GM23338 (cell line): ENCODE data around the gene ASL. TPM values are rescaled to one million over a fixed set of nuclear protein-coding genes. Genes with fewer than 3 reads are reported as not detected.

Experiments used
- ATAC-seq: fragments of 200-7000 bp; cut with Tn5 transposase; 3 replicates; pipeline ENCODE4 v1.9.1; 2020
- DNase-seq: peaks from one replicate; pipeline ENCODE4 v3.0.0-alpha.2; 2015; ENCODE audit warnings: low spot score
- H2AFZ ChIP-seq: fragments of 200-600 bp; sonication (generic); 2 replicates; pipeline ENCODE4 v1.8.0; 2016; ENCODE audit warnings: antibody characterized with exemption, mild to moderate bottlenecking, moderate library complexity
- H3F3A ChIP-seq: fragments of 200-600 bp; sonication (generic); replicated peaks from 2 replicates; pipeline ENCODE4 v1.8.0; 2017; ENCODE audit warnings: antibody characterized with exemption, mixed run types, low read depth
- H3K27ac ChIP-seq: fragments of 200-600 bp; sonication (generic); 2 replicates; pipeline ENCODE4 v1.6.1; 2016; ENCODE audit warnings: low read depth
- H3K27me3 ChIP-seq: fragments of 200-600 bp; sonication (generic); 2 replicates; pipeline ENCODE4 v1.8.0; 2016; ENCODE audit warnings: mild to moderate bottlenecking, mixed run types, moderate library complexity; ENCODE audit not compliant: insufficient read depth
- H3K36me3 ChIP-seq: fragments of 200-600 bp; sonication (generic); 2 replicates; pipeline ENCODE4 v1.8.0; 2016; ENCODE audit warnings: mild to moderate bottlenecking; ENCODE audit not compliant: insufficient read depth
- H3K4me1 ChIP-seq: fragments of 200-600 bp; sonication (generic); 2 replicates; pipeline ENCODE4 v1.8.0; 2016; ENCODE audit warnings: mild to moderate bottlenecking, moderate library complexity; ENCODE audit not compliant: insufficient read depth
- H3K4me2 ChIP-seq: fragments of 200-600 bp; sonication (generic); 2 replicates; pipeline ENCODE4 v1.7.1; 2017; ENCODE audit warnings: mixed run types
- H3K4me3 ChIP-seq: fragments of 200-600 bp; sonication (generic); 2 replicates; pipeline ENCODE4 v1.6.1; 2016; ENCODE audit warnings: mixed run types
- H3K79me2 ChIP-seq: fragments of 200-600 bp; sonication (generic); replicated peaks from 2 replicates; pipeline ENCODE4 v1.8.0; 2017; ENCODE audit warnings: mild to moderate bottlenecking; ENCODE audit not compliant: insufficient read depth
- H3K9me2 ChIP-seq: fragments of 200-600 bp; sonication (generic); 2 replicates; pipeline ENCODE4 v1.8.0; 2017; ENCODE audit not compliant: insufficient read depth
- H4K20me1 ChIP-seq: fragments of 200-600 bp; sonication (generic); replicated peaks from 2 replicates; pipeline ENCODE4 v1.8.0; 2017; ENCODE audit warnings: mild to moderate bottlenecking; ENCODE audit not compliant: insufficient read depth
- H3K27ac Mint-ChIP-seq: 2 replicates; pipeline ENCODE4 v1.8.0; 2020; ENCODE audit warnings: inconsistent platforms, mild to moderate bottlenecking, moderate library complexity, mixed read lengths
- H3K27me3 Mint-ChIP-seq: 3 replicates; pipeline ENCODE4 v1.8.0; 2022; ENCODE audit warnings: low read depth, mild to moderate bottlenecking, moderate library complexity, mixed read lengths, inconsistent platforms; ENCODE audit not compliant: insufficient read depth, poor library complexity
- H3K36me3 Mint-ChIP-seq: 3 replicates; pipeline ENCODE4 v1.8.0; 2021; ENCODE audit warnings: low read depth, mild to moderate bottlenecking, inconsistent platforms, moderate library complexity, mixed read lengths
- H3K4me1 Mint-ChIP-seq: 3 replicates; pipeline ENCODE4 v1.8.0; 2020; ENCODE audit warnings: mild to moderate bottlenecking, inconsistent platforms, mixed read lengths
- H3K4me3 Mint-ChIP-seq: 3 replicates; pipeline ENCODE4 v1.8.0; 2021; ENCODE audit warnings: moderate library complexity, mild to moderate bottlenecking, inconsistent platforms, mixed read lengths
- H3K9me3 Mint-ChIP-seq: 3 replicates; pipeline ENCODE4 v1.8.0; 2020; ENCODE audit warnings: moderate library complexity, mild to moderate bottlenecking, inconsistent platforms, mixed read lengths
- EZH2 ChIP-seq: fragments of 200-600 bp; sonication (generic); IDR thresholded peaks from one replicate; pipeline ENCODE4 v1.8.0; 2017; ENCODE audit warnings: antibody characterized with exemption, mild to moderate bottlenecking, low read depth; ENCODE audit not compliant: unreplicated experiment
- EZH2phosphoT487 ChIP-seq: fragments of 200-600 bp; sonication (generic); IDR thresholded peaks from one replicate; pipeline ENCODE4 v1.8.1; 2018; ENCODE audit warnings: antibody characterized with exemption; ENCODE audit not compliant: unreplicated experiment
- JUNB ChIP-seq: IDR thresholded peaks from one replicate; pipeline ENCODE4 v1.6.1; 2016; ENCODE audit warnings: antibody characterized with exemption; ENCODE audit not compliant: unreplicated experiment
- NANOG ChIP-seq: IDR thresholded peaks from 2 replicates; pipeline ENCODE4 v1.6.1; 2016; ENCODE audit warnings: antibody characterized with exemption, borderline replicate concordance
- POLR2AphosphoS5 ChIP-seq: IDR thresholded peaks from 2 replicates; pipeline ENCODE4 v1.6.1; 2016; ENCODE audit warnings: antibody characterized with exemption, low read depth
- STAT1 ChIP-seq: IDR thresholded peaks from one replicate; pipeline ENCODE4 v1.6.1; 2016; ENCODE audit warnings: antibody characterized with exemption; ENCODE audit not compliant: unreplicated experiment
- ZNF114 ChIP-seq: fragments of 250-450 bp; sonication (Bioruptor Pico); IDR thresholded peaks from 2 replicates; pipeline ENCODE4 v1.5.0; 2020; ENCODE audit warnings: mild to moderate bottlenecking, moderate library complexity
- ZNF331 ChIP-seq: fragments of 250-450 bp; sonication (Bioruptor Pico); IDR thresholded peaks from 2 replicates; pipeline ENCODE4 v1.5.0; 2020; ENCODE audit warnings: low read depth, mild to moderate bottlenecking, moderate library complexity
- polyA plus RNA-seq: library from polyadenylated mRNA; unstranded; fragments of >200 nt; fragmentation: Nextera tagmentation; extraction: Ambion mirVana; gene quantifications from 2 replicates; pipeline ENCODE4 v1.2.1, GENCODE V29; 2016
- total RNA-seq: library from RNA; depleted of rRNA; stranded (reverse); fragments of >200 nt; shearing (Covaris generic); gene quantifications from 2 replicates; pipeline ENCODE4 v1.2.3, GENCODE V29; 2014
- TF ChIP-seq, protein P1 (sequence below): IDR thresholded peaks from 2 replicates; pipeline ENCODE4 v1.6.1; 2016; ENCODE audit warnings: antibody characterized with exemption
- TF ChIP-seq, protein P2 (sequence below): IDR thresholded peaks from one replicate; pipeline ENCODE4 v1.6.1; 2018; ENCODE audit warnings: antibody characterized with exemption; ENCODE audit not compliant: unreplicated experiment
- TF ChIP-seq, protein P3 (sequence below), 2 experiments: fragments of 200-600 bp in 1 of 2; sonication (generic) in 1 of 2; conservative IDR thresholded peaks; 2 replicates each; pipeline versions ENCODE4 v1.5.1 to v1.6.1; 2016 to 2017; ENCODE audit warnings: antibody characterized with exemption in 2 of 2, low read depth in 2 of 2, mild to moderate bottlenecking in 2 of 2, moderate library complexity in 1 of 2

The ASL gene
- total and polyA plus RNA-seq, 2 experiments from 2014 or later = 14.9 to 36.9 TPM

DNA sequence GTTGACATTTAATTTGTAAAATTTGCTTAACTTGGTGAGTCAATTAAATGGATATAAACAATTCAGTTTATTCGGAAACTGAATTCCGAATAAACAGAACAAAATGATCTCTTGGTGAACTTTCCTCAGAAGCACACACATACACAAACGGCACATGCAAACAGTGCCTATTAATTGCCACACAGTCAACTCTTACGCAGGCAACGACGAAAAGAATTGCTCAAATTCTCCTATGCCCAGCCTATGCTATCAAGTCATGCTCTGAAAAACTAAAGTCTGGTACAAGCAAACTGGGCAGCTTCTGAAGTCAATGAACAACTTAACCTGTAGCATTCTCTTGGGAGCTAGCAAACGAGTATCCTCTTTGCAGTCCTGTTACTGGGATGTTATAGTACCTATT is 38.8 kb upstream of the ASL start (continued):
- TF ChIP-seq, protein P1, sequence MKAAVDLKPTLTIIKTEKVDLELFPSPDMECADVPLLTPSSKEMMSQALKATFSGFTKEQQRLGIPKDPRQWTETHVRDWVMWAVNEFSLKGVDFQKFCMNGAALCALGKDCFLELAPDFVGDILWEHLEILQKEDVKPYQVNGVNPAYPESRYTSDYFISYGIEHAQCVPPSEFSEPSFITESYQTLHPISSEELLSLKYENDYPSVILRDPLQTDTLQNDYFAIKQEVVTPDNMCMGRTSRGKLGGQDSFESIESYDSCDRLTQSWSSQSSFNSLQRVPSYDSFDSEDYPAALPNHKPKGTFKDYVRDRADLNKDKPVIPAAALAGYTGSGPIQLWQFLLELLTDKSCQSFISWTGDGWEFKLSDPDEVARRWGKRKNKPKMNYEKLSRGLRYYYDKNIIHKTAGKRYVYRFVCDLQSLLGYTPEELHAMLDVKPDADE = no peak
- TF ChIP-seq EZH2 (no peak), NANOG (no peak), POLR2AphosphoS5 (no peak), EZH2phosphoT487 (no peak), ZNF331 (CRISPR knock-in tag) (no peak)
- TF ChIP-seq, protein P2, sequence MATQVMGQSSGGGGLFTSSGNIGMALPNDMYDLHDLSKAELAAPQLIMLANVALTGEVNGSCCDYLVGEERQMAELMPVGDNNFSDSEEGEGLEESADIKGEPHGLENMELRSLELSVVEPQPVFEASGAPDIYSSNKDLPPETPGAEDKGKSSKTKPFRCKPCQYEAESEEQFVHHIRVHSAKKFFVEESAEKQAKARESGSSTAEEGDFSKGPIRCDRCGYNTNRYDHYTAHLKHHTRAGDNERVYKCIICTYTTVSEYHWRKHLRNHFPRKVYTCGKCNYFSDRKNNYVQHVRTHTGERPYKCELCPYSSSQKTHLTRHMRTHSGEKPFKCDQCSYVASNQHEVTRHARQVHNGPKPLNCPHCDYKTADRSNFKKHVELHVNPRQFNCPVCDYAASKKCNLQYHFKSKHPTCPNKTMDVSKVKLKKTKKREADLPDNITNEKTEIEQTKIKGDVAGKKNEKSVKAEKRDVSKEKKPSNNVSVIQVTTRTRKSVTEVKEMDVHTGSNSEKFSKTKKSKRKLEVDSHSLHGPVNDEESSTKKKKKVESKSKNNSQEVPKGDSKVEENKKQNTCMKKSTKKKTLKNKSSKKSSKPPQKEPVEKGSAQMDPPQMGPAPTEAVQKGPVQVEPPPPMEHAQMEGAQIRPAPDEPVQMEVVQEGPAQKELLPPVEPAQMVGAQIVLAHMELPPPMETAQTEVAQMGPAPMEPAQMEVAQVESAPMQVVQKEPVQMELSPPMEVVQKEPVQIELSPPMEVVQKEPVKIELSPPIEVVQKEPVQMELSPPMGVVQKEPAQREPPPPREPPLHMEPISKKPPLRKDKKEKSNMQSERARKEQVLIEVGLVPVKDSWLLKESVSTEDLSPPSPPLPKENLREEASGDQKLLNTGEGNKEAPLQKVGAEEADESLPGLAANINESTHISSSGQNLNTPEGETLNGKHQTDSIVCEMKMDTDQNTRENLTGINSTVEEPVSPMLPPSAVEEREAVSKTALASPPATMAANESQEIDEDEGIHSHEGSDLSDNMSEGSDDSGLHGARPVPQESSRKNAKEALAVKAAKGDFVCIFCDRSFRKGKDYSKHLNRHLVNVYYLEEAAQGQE = no peak
- TF ChIP-seq, protein P3, sequence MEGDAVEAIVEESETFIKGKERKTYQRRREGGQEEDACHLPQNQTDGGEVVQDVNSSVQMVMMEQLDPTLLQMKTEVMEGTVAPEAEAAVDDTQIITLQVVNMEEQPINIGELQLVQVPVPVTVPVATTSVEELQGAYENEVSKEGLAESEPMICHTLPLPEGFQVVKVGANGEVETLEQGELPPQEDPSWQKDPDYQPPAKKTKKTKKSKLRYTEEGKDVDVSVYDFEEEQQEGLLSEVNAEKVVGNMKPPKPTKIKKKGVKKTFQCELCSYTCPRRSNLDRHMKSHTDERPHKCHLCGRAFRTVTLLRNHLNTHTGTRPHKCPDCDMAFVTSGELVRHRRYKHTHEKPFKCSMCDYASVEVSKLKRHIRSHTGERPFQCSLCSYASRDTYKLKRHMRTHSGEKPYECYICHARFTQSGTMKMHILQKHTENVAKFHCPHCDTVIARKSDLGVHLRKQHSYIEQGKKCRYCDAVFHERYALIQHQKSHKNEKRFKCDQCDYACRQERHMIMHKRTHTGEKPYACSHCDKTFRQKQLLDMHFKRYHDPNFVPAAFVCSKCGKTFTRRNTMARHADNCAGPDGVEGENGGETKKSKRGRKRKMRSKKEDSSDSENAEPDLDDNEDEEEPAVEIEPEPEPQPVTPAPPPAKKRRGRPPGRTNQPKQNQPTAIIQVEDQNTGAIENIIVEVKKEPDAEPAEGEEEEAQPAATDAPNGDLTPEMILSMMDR (conservative IDR thresholded peaks at IDR 0.05; ENCODE audit: low read depth in 2 of 2) = no peak

DNA sequence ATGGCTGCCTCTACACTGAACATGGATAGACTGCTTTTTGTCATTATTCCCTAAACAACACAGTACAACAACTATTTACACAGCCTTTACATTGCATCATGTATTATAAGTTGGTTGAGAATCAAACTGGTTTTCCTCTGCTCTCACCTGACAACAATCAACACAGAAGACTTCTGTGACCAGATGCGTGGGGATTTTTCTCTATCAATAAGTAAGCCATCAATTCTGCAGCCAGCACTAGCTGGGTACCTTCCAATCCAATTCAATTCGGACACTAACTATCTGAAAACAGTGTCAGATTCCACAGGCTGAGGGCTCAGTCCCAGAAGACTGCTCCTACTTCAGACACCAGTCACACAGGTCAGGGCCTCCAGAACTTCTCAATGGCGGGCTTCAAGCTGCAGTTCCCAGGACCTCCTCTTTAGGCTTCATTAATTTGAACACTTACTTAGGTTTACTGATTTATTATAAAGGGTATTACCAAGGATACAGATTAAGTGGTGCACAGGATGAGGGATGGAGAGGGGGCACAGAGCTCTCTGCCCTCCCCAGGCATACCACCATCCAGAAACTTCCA is 36.4 kb upstream of the ASL start:
- no peaks in the 10 kb centered on the region for H3K9me2 ChIP-seq
- DNase-seq (no peak), ATAC-seq (no peak)
- Mint-ChIP-seq H3K4me1 (peaks cover 4% of the 10 kb centered on the region; the same call in 1 of the 3 replicates), H3K27ac (no peak overlapping the region), H3K36me3 (no peaks in the 10 kb centered on the region), H3K4me3 (no peak overlapping the region), H3K9me3 (no peaks in the 10 kb centered on the region), H3K27me3 (peaks cover 9% of the 10 kb centered on the region)
- H3K27me3 ChIP-seq = peaks cover 9% of the 10 kb centered on the region
- H2AFZ ChIP-seq = no peak overlapping the region
- H4K20me1 ChIP-seq = no peaks in the 10 kb centered on the region
- H3K4me2 ChIP-seq = no peak overlapping the region
- no peak overlapping the region for H3K4me3 ChIP-seq
- no peak overlapping the region for H3K27ac ChIP-seq
- TF ChIP-seq ZNF331 (CRISPR knock-in tag) (no peak), STAT1 (no peak), EZH2 (no peak), JUNB (no peak), NANOG (no peak), EZH2phosphoT487 (no peak), POLR2AphosphoS5 (no peak), ZNF114 (no peak)
- TF ChIP-seq, protein P1 = no peak
- TF ChIP-seq, protein P3 (conservative IDR thresholded peaks at IDR 0.05; ENCODE audit: low read depth in 2 of 2) = no peak
- TF ChIP-seq, protein P2 = no peak
- H3K79me2 ChIP-seq = no peaks in the 10 kb centered on the region
- H3K36me3 ChIP-seq = no peaks in the 10 kb centered on the region
- H3K4me1 ChIP-seq = no peaks in the 10 kb centered on the region
- H3F3A ChIP-seq = no peaks in the 10 kb centered on the region
